H1 (cell line): Measurements from ENCODE around the gene ACKR1. TPM values are rescaled to one million over a fixed set of nuclear protein-coding genes. Genes with fewer than 3 reads are reported as not detected.

Experiments used
- CTCF ChIA-PET: fragments of 300-600 bp; sonication (Branson Sonifier 250); formaldehyde crosslinking; loops from one replicate; lab custom pipeline; 2021; ENCODE audit not compliant: partially characterized antibody; lab: Charles Lee
- POLR2A ChIA-PET: fragments of 300-600 bp; sonication (Branson Sonifier 250); formaldehyde crosslinking; loops from one replicate; lab custom pipeline; 2021; ENCODE audit warnings: inconsistent platforms; ENCODE audit not compliant: partially characterized antibody; lab: Charles Lee
- DNase-seq, 2 experiments: peaks; one replicate each; pipeline versions ENCODE4 v3.0.0 to v3.0.0-alpha.2; 2010 to 2022; ENCODE audit warnings: low spot score in 2 of 2, low read depth in 1 of 2, mixed read lengths in 1 of 2
- FAIRE-seq: peaks from 2 replicates; lab custom pipeline; 2011; peaks lifted over from hg19 to GRCh38; lab: Jason Lieb, UNC
- H2AFZ ChIP-seq: 2 replicates; pipeline ENCODE4 v1.8.1; 2012; ENCODE audit warnings: low read length, inconsistent platforms
- H2AK5ac ChIP-seq: 2 replicates; pipeline ENCODE4 v1.6.1; 2013; ENCODE audit warnings: low read depth, low read length
- H2BK120ac ChIP-seq: replicated peaks from 2 replicates; pipeline ENCODE3; 2013; ENCODE audit warnings: low read depth, low read length, inconsistent platforms
- H2BK12ac ChIP-seq: 2 replicates; pipeline ENCODE4 v1.6.1; 2013; ENCODE audit warnings: low read depth, low read length
- H2BK15ac ChIP-seq: 2 replicates; pipeline ENCODE4 v1.6.1; 2013; ENCODE audit warnings: low read length
- H2BK20ac ChIP-seq: 2 replicates; pipeline ENCODE4 v1.6.1; 2013; ENCODE audit warnings: low read length
- H2BK5ac ChIP-seq: 2 replicates; pipeline ENCODE4 v1.6.1; 2013; ENCODE audit warnings: low read depth, low read length
- H3K14ac ChIP-seq: 2 replicates; pipeline ENCODE4 v1.6.1; 2013; ENCODE audit warnings: inconsistent platforms; ENCODE audit not compliant: insufficient read length
- H3K18ac ChIP-seq: 2 replicates; pipeline ENCODE4 v1.6.1; 2013; ENCODE audit warnings: low read length; ENCODE audit errors: extremely low read depth
- H3K23ac ChIP-seq: 2 replicates; pipeline ENCODE4 v1.6.1; 2013; ENCODE audit warnings: inconsistent platforms; ENCODE audit not compliant: insufficient read length
- H3K23me2 ChIP-seq: 2 replicates; pipeline ENCODE4 v1.6.1; 2013; ENCODE audit warnings: low read depth, low read length
- H3K27ac ChIP-seq: 2 replicates; pipeline ENCODE4 v1.6.1; 2011; ENCODE audit warnings: low read depth, low read length, inconsistent platforms
- H3K27me3 ChIP-seq, 4 experiments: replicated peaks in 1 of 4; 1 replicate in 1 of 4; 2 replicates in 3 of 4; pipeline versions ENCODE4 v1.6.1 to v1.8.1; 2011 to 2013; ENCODE audit warnings: low read length in 3 of 4, mild to moderate bottlenecking in 3 of 4, inconsistent platforms in 2 of 4, mixed read lengths in 2 of 4, moderate library complexity in 1 of 4; ENCODE audit not compliant: control insufficient read depth in 3 of 4, insufficient read depth in 3 of 4; ENCODE audit errors: extremely low read depth in 1 of 4
- H3K36me3 ChIP-seq, 4 experiments: 2 replicates each; pipeline versions ENCODE4 v1.6.1 to v1.8.1; 2011 to 2013; ENCODE audit warnings: mild to moderate bottlenecking in 4 of 4, low read length in 3 of 4, moderate library complexity in 2 of 4, control low read depth in 1 of 4, inconsistent platforms in 1 of 4; ENCODE audit not compliant: insufficient read depth in 4 of 4, control insufficient read depth in 2 of 4
- H3K4ac ChIP-seq: replicated peaks from 2 replicates; pipeline ENCODE3; 2013; ENCODE audit warnings: low read length, low read depth, mixed read lengths, inconsistent platforms; ENCODE audit not compliant: insufficient read length
- H3K4me1 ChIP-seq, 4 experiments: replicated peaks in 1 of 4; 1 replicate in 1 of 4; 2 replicates in 3 of 4; pipeline versions ENCODE4 v1.6.1 to v1.8.1; 2011 to 2013; ENCODE audit warnings: low read length in 3 of 4, inconsistent platforms in 2 of 4, mixed read lengths in 1 of 4; ENCODE audit not compliant: insufficient read depth in 4 of 4, control insufficient read depth in 3 of 4
- H3K4me2 ChIP-seq, 2 experiments: 2 replicates each; pipeline versions ENCODE4 v1.6.1 to v1.8.1; 2011 to 2013; ENCODE audit warnings: low read depth in 2 of 2, low read length in 2 of 2, control low read depth in 1 of 2, inconsistent platforms in 1 of 2, mild to moderate bottlenecking in 1 of 2; ENCODE audit not compliant: insufficient read depth in 1 of 2
- H3K4me3 ChIP-seq, 4 experiments: fragments of 200-600, 300-600 bp in 1 of 4; sonication (generic), shearing (Covaris generic), sonication (Bioruptor Twin) in 1 of 4; 2 replicates each; pipeline versions ENCODE4 v1.5.1 to v1.8.1; 2011 to 2016; ENCODE audit warnings: low read length in 4 of 4, low read depth in 3 of 4, control low read depth in 2 of 4, inconsistent platforms in 2 of 4, mild to moderate bottlenecking in 2 of 4, mixed read lengths in 1 of 4, moderate library complexity in 1 of 4; ENCODE audit not compliant: insufficient read depth in 2 of 4; ENCODE audit errors: extremely low read depth in 1 of 4
- H3K56ac ChIP-seq: replicated peaks from 2 replicates; pipeline ENCODE3; 2013; ENCODE audit warnings: low read depth, mild to moderate bottlenecking, mixed read lengths, low read length, inconsistent platforms; ENCODE audit not compliant: insufficient read length
- H3K79me1 ChIP-seq: 2 replicates; pipeline ENCODE4 v1.6.1; 2013; ENCODE audit warnings: low read depth, low read length, control low read depth
- H3K79me2 ChIP-seq, 2 experiments: 2 replicates each; pipeline versions ENCODE4 v1.6.1 to v1.8.1; 2012 to 2013; ENCODE audit warnings: low read length in 2 of 2, mild to moderate bottlenecking in 2 of 2, inconsistent platforms in 1 of 2; ENCODE audit not compliant: insufficient read depth in 2 of 2, control insufficient read depth in 1 of 2
- H3K9ac ChIP-seq, 4 experiments: replicated peaks in 1 of 4; 1 replicate in 1 of 4; 2 replicates in 3 of 4; pipeline versions ENCODE4 v1.6.1 to v1.8.1; 2011 to 2013; ENCODE audit warnings: low read depth in 3 of 4, low read length in 3 of 4, control low read depth in 2 of 4, mild to moderate bottlenecking in 2 of 4, moderate library complexity in 2 of 4, inconsistent platforms in 1 of 4; ENCODE audit errors: extremely low read depth in 1 of 4
- H3K9me3 ChIP-seq, 2 experiments: 2 replicates each; pipeline versions ENCODE4 v1.6.1 to v1.8.1; 2012 to 2013; ENCODE audit warnings: mild to moderate bottlenecking in 2 of 2, moderate library complexity in 2 of 2, control low read depth in 1 of 2, inconsistent platforms in 1 of 2, low read depth in 1 of 2, low read length in 1 of 2, mixed read lengths in 1 of 2; ENCODE audit not compliant: insufficient read depth in 2 of 2
- H4K20me1 ChIP-seq, 2 experiments: replicated peaks in 1 of 2; 2 replicates each; pipeline versions ENCODE3 to v1.8.1; 2011 to 2013; ENCODE audit warnings: inconsistent platforms in 2 of 2, low read length in 2 of 2, mild to moderate bottlenecking in 1 of 2; ENCODE audit not compliant: insufficient read depth in 2 of 2, control insufficient read depth in 1 of 2
- H4K5ac ChIP-seq: 2 replicates; pipeline ENCODE4 v1.6.1; 2013; ENCODE audit warnings: low read length, low read depth, mixed read lengths, inconsistent platforms; ENCODE audit not compliant: insufficient read length
- H4K8ac ChIP-seq: 2 replicates; pipeline ENCODE4 v1.8.0; 2013; ENCODE audit warnings: mild to moderate bottlenecking, moderate library complexity, low read length, inconsistent platforms; ENCODE audit not compliant: insufficient read depth; ENCODE audit errors: extremely low read depth
- H4K91ac ChIP-seq: replicated peaks from 2 replicates; pipeline ENCODE3; 2013; ENCODE audit warnings: low read length, mixed read lengths, inconsistent platforms; ENCODE audit not compliant: insufficient read length
- CTBP2 ChIP-seq: IDR thresholded peaks from 2 replicates; pipeline ENCODE4 v1.7.0; 2011; ENCODE audit warnings: borderline replicate concordance, mild to moderate bottlenecking, moderate library complexity, mixed read lengths, low read length; ENCODE audit not compliant: insufficient read depth, insufficient read length
- MAFK ChIP-seq: IDR thresholded peaks from 2 replicates; pipeline ENCODE4 v1.6.1; 2012; ENCODE audit warnings: low read depth, mild to moderate bottlenecking, improper control_type of control experiment, low read length
- SIX5 ChIP-seq: IDR thresholded peaks from 2 replicates; pipeline ENCODE4 v1.6.1; 2011; ENCODE audit warnings: mild to moderate bottlenecking, low read depth, low read length
- WGBS, 2 experiments: shearing (Covaris generic) in 1 of 2; methylation state at CpG; one replicate each; pipeline versions ENCODE4 v1.1.6 to v1.1.7; 2013 to 2015; ENCODE audit warnings: low lambda C conversion rate in 2 of 2, mixed read lengths in 2 of 2, inconsistent platforms in 1 of 2, low coverage in 1 of 2, missing lambda C conversion rate in 1 of 2; ENCODE audit not compliant: insufficient replicate concordance in 2 of 2, insufficient coverage in 1 of 2, insufficient read length in 1 of 2; ENCODE audit errors: extremely low coverage in 1 of 2, missing lambda C conversion rate in 1 of 2; 5-methylcytosine and 5-hydroxymethylcytosine counted together
- polyA plus RNA-seq, 7 experiments: library from polyadenylated mRNA; depleted of rRNA in 3 of 7; stranded (reverse) in 5 of 7; unstranded in 2 of 7; fragments of >200 nt in 5 of 7; fragments of 200-250 nt in 2 of 7; gene quantifications; 1 replicate in 5 of 7; 2 replicates in 1 of 7; 4 replicates in 1 of 7; pipeline versions ENCODE4 v1.2.1 to v1.2.3, GENCODE V29; 2011 to 2013; ENCODE audit warnings: missing spikeins in 2 of 7, mixed read lengths in 2 of 7
- total RNA-seq: library from RNA; stranded (reverse); fragmentation: NEBNext Ultra II Directional; extraction: Animal tissue kit (Norgen Biotek cat#: 25700); gene quantifications from 2 replicates; pipeline ENCODE4 v1.2.1, GENCODE V29; 2021
- TF ChIP-seq, protein P1 (sequence below), 3 experiments: IDR thresholded peaks; 1 replicate in 2 of 3; 2 replicates in 1 of 3; pipeline versions ENCODE4 v1.5.1 to v1.6.1; 2011; ENCODE audit warnings: low read length in 3 of 3, mild to moderate bottlenecking in 3 of 3, inconsistent platforms in 2 of 3, low read depth in 1 of 3, moderate library complexity in 1 of 3; ENCODE audit not compliant: insufficient read depth in 1 of 3; ENCODE audit errors: control extremely low read depth in 1 of 3

The ACKR1 gene
- total and polyA plus RNA-seq, 2 of the 8 experiments (the other 6 are each of a cell fraction or from before 2014, with no cell fraction given): 0.61 to 1.00 TPM

DNA sequence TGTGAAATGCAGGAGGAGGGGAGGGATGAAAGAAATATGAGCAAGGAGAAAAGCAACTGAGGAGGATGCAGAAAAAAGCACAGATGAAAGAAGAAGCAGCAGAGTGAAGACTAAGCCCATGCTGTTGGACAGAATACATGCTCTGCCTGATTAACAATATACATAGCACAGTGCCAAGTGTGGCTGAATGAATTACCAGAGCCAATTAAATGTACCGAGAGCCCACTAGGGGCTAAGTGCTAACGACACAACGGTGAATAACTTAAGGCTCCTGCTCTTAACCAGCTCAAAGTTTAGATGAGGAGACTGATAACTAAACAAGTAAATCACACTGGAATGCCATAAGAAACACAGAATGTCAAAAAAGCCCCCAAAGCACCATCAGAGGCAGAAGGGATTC, 17.6 kb upstream of the ACKR1 start:
- POLR2A ChIA-PET: interaction anchor here (1.0 kb wide), 1 partner anchor 14 kb away, joined by 4 read pairs; no protein-coding TSS in a partner anchor
- Histone ChIP-seq H4K91ac (no peak overlapping the region), H3K79me2 (peaks cover 0 to 14% of the 10 kb centered on the region in 2 experiments; a peak in 2 of 4 replicates), H4K5ac (no peak overlapping the region), H3K79me1 (0 out of 2 replicates have a peak, but pooled peaks cover 3% of the 10 kb centered on the region), H2BK20ac (no peak overlapping the region), H3K18ac (no peak overlapping the region), H3K14ac (no peak overlapping the region), H4K20me1 (peaks cover 0 to 4% of the 10 kb centered on the region in 2 experiments), H3K56ac (no peak overlapping the region), H3K4ac (no peak overlapping the region), H3K23me2 (peaks cover 12% of the 10 kb centered on the region), H2BK15ac (no peak overlapping the region), H2BK5ac (no peak overlapping the region), H3K4me2 (peak overlapping the region; percentile 91 to 95), H2AFZ (no peak overlapping the region), H3K36me3 (no peaks in the 10 kb centered on the region), H2AK5ac (no peak overlapping the region), H2BK120ac (no peak overlapping the region), H3K4me1 (peaks cover 0 to 3% (median 1%) of the 10 kb centered on the region in 4 experiments; a peak in 4 of 7 replicates), H3K4me3 (peak overlapping the region; percentile 57 to 81 (median 71); a peak in 7 of 8 replicates), H3K23ac (no peak overlapping the region), H4K8ac (no peak overlapping the region), H3K9ac (peak overlapping the region in 1 of 4 experiments; percentile 14; a peak in 1 of 7 replicates), H3K27me3 (no peaks in the 10 kb centered on the region), H3K9me3 (no peaks in the 10 kb centered on the region), H3K27ac (no peak overlapping the region), H2BK12ac (no peak overlapping the region)
- no peak for FAIRE-seq
- WGBS, 2 experiments: 30% methylated on average over 3 of the region's 3 CpGs; no CpG with 5 or more reads in 1 of the 2 experiments
- CTCF ChIA-PET: interaction anchor here (0.6 to 10.3 kb wide), 2 partner anchors 10 to 12 kb away, joined by 3 to 126 read pairs; no protein-coding TSS in a partner anchor
- no peak for DNase-seq
- TF ChIP-seq CTBP2 (no peak), MAFK (no peak), SIX5 (no peak)
- TF ChIP-seq, protein P1, sequence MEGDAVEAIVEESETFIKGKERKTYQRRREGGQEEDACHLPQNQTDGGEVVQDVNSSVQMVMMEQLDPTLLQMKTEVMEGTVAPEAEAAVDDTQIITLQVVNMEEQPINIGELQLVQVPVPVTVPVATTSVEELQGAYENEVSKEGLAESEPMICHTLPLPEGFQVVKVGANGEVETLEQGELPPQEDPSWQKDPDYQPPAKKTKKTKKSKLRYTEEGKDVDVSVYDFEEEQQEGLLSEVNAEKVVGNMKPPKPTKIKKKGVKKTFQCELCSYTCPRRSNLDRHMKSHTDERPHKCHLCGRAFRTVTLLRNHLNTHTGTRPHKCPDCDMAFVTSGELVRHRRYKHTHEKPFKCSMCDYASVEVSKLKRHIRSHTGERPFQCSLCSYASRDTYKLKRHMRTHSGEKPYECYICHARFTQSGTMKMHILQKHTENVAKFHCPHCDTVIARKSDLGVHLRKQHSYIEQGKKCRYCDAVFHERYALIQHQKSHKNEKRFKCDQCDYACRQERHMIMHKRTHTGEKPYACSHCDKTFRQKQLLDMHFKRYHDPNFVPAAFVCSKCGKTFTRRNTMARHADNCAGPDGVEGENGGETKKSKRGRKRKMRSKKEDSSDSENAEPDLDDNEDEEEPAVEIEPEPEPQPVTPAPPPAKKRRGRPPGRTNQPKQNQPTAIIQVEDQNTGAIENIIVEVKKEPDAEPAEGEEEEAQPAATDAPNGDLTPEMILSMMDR (IDR thresholded peaks at IDR 0.05; ENCODE audit: control extremely low read depth in 1 of 3, insufficient read depth in 1 of 3, low read depth in 1 of 3, low read length in 3 of 3): 0 out of 4 replicates have a peak, but pooled peaks of 1 of the 3 experiments have one; percentile 13
